NB4 (cell line): ENCODE results near the gene RNMT.

ENCODE experiments used
- DNase-seq: peaks from one replicate; pipeline ENCODE4 v3.0.0; 2010; ENCODE audit warnings: low read depth
- H3K4me3 ChIP-seq: one replicate; pipeline ENCODE4 v1.5.1; 2011; ENCODE audit warnings: mild to moderate bottlenecking, low read depth, low read length, moderate library complexity
- CTCF ChIP-seq: IDR thresholded peaks from one replicate; pipeline ENCODE4 v1.5.1; 2012; ENCODE audit warnings: low read depth, low read length
- MAX ChIP-seq: IDR thresholded peaks from 2 replicates; pipeline ENCODE4 v1.6.1; 2011; ENCODE audit warnings: low read depth, low read length
- MYC ChIP-seq: IDR thresholded peaks from 2 replicates; pipeline ENCODE4 v1.6.1; 2011; ENCODE audit warnings: low read depth, low read length
- POLR2A ChIP-seq: IDR thresholded peaks from 2 replicates; pipeline ENCODE4 v1.6.1; 2011; ENCODE audit warnings: mild to moderate bottlenecking; ENCODE audit not compliant: insufficient read length; ENCODE audit errors: extremely low read depth

RNMT gene

GRCh38 chr18:13725566-13726231 is 774 bp upstream of the RNMT start:
- peak overlapping the region; percentile 79 for H3K4me3 ChIP-seq
- no peak for DNase-seq
- TF ChIP-seq MYC (no peak), POLR2A (no peak), CTCF (no peak), MAX (no peak)

- peak overlapping the region; percentile 90 for H3K4me3 ChIP-seq
- no peak for DNase-seq
- TF ChIP-seq MYC, result no peak
- no peak for TF ChIP-seq CTCF
- TF ChIP-seq POLR2A, result no peak
- TF ChIP-seq MAX, result no peak
Observed at GRCh38 chr18:13726972-13727331, 479 bp downstream of the RNMT start.

GRCh38 chr18:13730481-13730880 is 4.0 kb downstream of the RNMT start:
- TF ChIP-seq POLR2A (no peak), CTCF (no peak), MYC (no peak), MAX (no peak)
- no peak for DNase-seq
- H3K4me3 ChIP-seq, result no peak overlapping the region

GRCh38 chr18:13735681-13736080 is 9.2 kb downstream of the RNMT start:
- H3K4me3 ChIP-seq, result no peak overlapping the region
- no peak for TF ChIP-seq CTCF
- TF ChIP-seq MYC, result no peak
- no peak for TF ChIP-seq MAX
- no peak for TF ChIP-seq POLR2A
- DNase-seq, result no peak

- no peak for DNase-seq
- H3K4me3 ChIP-seq, result no peak overlapping the region
- TF ChIP-seq CTCF, result no peak
- no peak for TF ChIP-seq MYC
- no peak for TF ChIP-seq MAX
- no peak for TF ChIP-seq POLR2A
Observed at GRCh38 chr18:13745696-13746095, 19.2 kb downstream of the RNMT start.
